GM19372 (cell line): ENCODE measurements around the gene SLC34A3.

Experiments used
- ATAC-seq: cut with Tn5 transposase; IDR thresholded peaks from one replicate; pipeline ENCODE4 v1.9.1; 2021; ENCODE audit warnings: mild to moderate bottlenecking, low read depth, moderate library complexity; ENCODE audit not compliant: unreplicated experiment

Gene SLC34A3

DNA sequence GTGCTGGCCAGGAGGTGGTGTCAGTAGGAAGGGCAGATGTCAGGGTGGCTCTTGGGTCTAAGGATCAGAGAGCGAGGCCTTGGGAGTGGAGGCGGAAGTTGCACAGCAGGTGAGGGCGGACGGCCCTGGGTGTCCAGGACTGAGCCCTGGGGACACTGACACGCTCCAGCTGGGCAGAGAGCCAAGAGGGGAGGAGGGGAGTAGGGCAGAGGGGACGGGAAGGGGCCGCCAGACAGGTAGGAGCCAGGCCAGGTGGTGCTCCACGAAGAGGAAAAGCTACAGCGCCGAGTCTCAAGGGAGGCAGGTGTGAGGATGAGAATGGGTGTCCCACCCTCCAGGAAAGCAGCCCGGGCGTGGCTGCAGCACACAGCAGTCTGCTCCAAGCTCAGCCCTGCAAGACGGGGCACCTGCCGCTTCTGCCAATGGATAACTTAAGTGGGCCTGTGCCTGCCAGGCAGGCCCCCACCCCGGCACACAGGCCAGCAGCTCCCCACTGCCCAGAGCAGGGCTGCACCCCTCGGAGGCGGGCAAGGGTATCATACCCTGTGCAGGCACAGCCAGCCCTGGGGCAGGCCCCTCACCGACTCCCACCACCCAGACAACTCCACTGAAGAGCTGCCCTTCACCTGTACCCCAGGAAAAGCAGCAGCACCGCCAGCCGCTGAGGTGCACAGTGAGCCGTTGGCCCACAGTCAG, 35.0 kb upstream of the SLC34A3 start:
- no peak for ATAC-seq

DNA sequence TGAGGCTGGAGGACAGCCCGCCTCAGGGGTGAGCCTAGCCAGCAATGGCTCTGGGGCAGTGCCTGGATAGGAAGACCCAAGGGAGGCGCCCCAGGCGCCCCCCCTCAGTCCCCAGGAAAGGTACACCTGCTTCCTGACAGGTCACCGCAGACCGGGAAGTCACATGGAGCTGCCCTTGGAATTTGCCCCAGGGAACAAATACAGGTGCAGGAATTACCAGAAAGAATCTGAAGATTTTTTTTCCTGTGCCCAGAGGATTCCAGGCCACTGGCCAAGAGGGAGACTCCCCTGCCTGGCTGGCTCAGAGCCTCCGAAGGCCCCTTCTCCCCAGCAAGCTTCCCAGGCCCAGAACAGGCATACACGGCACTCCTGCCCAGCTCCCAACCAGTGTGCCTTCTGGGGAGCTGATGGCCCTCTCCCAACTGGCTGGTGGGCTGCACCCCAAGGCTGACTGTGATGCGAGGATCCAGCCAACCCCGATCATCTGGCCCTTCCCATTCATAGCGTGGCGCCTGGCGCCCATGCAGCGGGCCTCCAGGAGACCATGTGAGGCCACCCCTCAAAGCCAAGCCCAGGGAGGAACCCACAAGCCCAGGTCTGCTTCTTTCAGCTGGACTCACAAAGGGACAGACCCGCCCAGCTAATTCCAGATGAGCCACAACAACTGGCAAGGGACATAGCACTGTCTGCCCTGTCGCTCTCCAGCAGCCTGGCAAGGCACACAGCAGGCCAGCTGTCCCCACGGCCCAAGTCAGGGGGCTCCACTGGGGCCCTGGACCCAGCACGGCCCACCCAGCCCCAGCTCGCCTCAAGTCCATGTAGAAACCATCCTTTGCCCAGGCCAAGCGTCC, 32.4 kb upstream of the SLC34A3 start:
- ATAC-seq: no peak

DNA sequence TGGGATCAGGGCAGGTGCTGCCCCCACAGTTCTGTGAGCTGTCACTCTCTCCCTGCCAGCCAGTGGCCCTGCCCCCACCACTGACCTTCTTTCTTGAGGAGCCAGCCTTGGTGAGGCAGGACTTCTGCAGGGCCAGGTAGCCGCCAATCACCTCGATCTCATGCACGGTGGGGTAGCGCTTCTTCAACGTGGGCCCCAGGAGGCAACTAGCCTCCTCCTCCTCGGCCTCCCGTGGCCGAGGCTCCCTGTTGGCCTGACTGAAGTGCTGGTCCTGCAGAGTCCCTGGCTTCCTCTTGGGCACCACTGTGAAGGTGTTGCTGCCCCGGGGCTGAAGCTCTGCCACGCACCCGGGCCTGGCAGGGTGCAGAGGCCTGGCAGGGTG, 31.8 kb upstream of the SLC34A3 start:
- ATAC-seq: no peak

DNA sequence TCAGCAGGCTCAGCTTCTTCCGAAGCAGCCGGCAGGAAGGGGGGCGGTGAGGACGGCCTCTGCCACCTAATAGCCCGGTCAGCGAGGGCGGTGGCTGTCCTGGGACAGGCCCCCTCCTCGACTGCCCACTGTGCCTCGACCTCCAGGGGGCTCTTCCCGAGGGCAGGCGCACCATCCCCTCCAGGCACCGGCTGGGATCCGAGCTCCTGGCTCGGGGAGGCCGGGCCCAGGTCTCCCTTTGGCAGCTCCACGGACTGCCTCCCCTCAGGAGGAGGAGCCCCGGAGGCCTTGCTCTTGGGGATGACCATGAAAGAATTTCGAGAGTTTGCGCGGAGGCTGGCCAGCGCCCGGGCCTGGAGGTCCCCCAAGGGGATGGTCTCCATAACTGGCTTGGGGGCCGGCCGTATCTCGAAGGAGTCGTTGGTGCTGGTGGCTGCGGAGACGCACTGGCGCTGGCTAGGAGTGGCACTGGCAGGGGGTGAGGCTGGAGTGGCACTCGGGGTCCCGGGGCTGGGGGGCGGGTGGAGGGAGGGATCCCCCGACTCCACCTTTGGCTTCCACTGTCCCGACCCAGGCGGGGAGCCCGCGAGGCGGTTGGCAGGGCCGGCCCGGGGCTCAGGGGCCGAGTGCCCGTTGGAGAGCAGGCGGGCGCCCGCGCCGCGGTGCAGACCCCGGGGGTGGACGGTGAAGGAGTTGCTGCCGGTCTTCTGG, 31.1 kb upstream of the SLC34A3 start:
- no peak for ATAC-seq

DNA sequence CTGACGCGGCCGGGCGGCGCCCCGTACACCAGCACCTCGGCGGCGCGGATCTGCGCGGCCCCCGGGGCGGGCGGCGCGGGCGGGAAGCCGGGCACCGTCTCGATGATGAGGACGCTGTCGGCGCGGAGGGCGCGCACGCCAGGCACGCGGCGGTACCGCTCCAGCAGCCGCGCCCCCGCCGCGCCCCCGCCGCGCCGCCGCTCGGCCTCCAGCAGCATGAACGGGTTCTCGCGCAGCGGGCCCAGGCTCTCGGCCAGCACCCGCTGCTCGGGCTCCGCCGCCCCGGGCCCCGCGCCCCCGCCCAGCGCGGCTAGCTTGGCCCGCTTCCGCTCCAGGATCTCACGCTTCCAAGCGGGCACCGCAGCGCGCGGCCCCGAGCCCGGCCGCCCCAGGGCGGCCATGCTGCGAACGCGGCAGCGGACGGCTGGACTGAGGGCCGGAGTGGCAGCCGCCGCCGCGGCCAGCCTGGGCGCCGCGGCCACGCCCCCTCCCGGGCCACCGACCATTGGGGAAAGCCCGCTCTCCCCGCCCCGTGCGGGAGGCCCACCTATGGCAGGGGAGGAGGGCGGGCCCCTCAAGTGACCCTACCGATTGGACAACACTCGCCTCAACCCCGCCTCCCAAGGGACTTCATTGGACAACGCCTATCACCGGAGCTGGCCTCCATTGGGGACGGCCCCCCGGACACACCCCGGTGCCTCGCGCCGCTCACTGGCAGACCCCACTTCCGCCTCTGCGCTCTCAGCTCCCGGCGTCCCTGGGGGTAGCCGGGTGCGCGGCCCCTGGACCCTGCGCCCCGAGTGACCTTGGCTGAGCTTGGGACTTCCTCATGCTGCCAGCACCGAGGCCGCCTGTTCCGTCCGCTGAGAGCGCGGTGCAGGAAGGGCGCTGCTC, 30.1 kb upstream of the SLC34A3 start, which contains the start of gene TPRN:
Gene TPRN, minus strand, starts transcription at position 431 of the 894 bp plus-strand sequence. Its CDS starts 30 bp downstream, at position 401.
- peak; percentile 90 for ATAC-seq

DNA sequence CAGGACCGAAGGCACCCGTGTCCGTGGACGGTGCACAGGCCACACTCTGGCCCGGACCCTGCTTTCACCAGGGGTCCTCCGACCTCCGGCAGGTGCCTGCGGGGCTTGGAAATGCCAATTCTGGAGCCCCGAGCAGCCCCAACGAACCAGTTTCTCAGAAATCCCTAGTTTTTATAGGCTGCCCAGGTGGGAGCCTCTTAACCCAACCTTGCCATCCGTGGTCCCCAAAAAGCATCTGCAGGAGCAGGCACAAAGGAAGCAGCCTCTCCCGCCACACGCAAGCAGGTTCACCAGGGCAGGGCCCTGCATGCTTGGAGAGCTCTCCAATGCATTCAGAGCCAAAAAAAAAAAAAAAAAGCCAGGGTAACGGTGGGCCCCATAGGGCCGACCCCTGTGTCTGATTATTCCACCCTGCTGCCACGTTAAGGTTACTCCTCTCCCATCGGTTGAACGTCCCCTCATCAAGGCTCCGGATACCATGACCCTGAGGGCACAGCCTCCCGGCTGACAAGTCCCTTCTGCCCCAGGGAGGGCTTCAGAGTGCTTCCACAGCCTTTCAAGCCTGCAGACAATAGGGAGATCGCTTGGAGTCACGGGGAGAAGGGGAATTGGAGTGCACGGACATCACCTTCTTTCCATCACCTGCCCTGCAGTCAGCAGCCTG, 29.4 kb upstream of the SLC34A3 start:
- no peak for ATAC-seq

DNA sequence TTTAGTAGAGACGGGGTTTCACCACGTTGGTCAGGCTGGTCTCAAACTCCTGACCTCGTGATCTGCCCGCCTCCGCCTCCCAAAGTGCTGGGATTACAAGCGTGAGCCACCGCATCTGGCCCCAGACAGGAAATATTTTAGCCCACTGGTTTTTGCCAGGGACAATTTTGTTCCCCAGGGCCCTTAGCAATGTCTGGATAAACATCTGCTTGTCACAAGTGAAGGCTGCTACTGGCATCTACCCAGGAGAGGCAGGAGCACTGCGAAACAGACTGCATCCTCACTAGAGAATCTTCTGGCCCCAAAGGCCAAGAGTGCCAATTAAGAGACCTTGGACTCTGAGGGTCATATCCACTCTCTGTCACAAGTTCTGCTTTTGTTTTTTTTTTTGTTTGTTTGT, 27.7 kb upstream of the SLC34A3 start:
- no peak for ATAC-seq

DNA sequence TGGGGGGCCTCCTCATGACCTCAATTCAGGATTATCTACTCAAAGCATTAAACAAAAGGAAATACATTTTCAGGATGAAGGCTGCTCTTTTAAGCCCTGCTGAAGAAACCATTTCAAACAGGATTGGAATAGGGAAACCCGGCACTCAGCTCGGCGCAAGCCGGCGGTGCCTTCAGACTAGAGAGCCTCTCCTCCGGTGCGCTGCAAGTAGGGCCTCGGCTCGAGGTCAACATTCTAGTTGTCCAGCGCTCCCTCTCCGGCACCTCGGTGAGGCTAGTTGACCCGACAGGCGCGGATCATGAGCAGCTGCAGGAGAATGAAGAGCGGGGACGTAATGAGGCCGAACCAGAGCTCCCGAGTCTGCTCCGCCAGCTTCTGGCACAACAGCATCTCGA, 26.0 kb upstream of the SLC34A3 start:
- no peak for ATAC-seq

DNA sequence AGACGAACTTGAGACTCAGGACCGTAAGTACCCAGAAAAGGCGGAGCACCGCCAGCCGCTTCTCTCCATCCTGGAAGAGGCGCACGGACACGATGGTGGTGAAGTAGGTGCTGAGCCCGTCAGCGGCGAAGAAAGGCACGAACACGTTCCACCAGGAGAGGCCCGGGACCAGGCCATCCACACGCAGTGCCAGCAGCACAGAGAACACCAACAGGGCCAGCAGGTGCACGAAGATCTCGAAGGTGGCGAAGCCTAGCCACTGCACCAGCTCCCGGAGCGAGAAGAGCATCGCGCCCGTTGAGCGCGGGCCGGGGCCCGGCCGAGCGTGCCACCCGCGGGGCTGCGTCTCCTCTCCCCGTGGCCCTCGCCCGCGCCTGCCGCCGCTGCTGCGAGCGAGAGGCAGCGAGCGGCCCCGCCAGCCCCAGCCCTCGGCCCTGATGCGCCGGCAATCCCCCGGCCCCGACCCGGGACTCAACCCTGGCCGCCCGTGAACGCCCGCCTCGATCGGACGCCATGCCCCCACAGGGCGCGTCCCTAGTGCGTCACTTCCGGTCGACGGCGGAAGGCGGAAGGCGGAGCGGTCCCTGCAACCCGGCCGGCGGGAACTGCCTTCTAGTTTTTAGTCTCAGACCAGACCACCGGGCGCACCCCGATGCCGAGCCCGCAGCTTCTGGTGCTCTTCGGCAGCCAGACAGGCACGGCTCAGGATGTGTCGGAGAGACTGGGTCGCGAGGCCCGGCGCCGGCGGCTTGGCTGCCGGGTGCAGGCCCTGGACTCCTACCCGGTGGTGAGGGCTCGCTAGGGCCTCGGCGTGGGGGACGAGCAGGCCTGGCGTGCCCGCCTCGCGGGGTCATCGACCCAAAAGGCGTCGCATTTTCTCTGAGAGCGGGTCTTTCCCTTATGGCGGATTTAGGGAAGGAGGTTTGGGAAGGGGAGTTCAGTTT, 25.3 kb upstream of the SLC34A3 start, which contains the start of the genes NDOR1 and TMEM203:
Gene NDOR1, plus strand, starts transcription at position 575 of the 944 bp plus-strand sequence. Its CDS starts 78 bp downstream, at position 653.
Gene TMEM203, minus strand, starts transcription at position 523 of the 944 bp plus-strand sequence. Its CDS starts 234 bp downstream, at position 289.
- ATAC-seq: no peak

DNA sequence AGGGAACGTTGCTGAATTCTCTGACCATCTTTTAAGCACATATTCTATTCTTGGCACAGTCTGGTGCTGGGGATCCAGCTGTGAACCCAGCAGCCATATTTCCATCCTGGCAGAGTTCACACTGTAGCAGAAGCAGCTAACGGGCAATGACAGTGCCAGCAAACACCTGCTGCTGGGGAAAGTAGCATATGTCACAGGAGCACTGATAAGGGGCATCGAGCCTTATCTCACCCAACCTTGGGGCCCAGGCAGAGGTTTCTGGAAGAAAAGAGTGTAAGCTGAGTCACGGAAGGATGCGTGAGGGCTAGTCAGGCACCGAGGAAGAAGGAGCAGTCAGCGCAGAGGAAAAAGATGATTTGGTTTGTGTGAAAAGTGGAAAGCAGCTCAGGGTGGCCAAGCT, 24.1 kb upstream of the SLC34A3 start:
- ATAC-seq: no peak

DNA sequence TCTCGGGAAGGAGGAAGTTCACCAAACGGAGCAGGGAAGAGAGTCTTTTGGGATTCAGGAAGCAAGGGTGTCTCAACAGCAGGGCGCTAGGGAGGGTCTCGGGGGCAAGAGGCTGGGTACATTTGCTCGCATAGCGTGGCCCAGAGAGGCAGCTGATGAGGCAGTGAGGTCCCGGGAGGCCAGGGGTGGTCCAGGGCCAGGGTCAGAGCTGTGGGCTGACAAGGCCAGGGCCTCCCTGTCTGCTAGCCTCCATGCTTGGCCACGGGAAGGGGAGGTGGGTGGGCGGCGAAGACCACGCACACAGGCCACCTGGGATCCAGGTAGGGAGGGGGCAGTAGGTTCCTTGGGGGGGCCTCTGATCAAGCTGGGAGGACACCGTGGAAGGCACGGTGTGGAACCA, 19.2 kb upstream of the SLC34A3 start:
- no peak for ATAC-seq

DNA sequence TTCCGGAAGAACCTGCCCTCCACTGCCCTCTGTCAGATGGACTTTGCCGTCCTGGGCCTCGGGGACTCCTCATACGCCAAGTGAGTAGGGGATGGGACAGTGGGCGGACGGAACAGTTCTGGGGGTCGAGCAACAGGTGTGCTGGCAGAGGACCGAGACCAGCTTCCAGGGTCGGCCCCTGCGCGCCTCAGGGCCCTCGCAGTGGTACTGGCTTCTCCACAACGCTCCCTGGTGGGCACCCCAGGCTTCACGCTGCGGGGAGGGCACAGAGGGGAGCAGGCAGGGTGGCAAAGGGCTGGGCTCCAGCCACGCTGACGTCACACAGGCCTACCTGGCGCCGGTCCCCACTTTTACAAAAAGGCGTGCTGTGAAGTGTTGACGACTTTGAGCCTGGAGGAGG, 18.2 kb upstream of the SLC34A3 start:
- no peak for ATAC-seq

DNA sequence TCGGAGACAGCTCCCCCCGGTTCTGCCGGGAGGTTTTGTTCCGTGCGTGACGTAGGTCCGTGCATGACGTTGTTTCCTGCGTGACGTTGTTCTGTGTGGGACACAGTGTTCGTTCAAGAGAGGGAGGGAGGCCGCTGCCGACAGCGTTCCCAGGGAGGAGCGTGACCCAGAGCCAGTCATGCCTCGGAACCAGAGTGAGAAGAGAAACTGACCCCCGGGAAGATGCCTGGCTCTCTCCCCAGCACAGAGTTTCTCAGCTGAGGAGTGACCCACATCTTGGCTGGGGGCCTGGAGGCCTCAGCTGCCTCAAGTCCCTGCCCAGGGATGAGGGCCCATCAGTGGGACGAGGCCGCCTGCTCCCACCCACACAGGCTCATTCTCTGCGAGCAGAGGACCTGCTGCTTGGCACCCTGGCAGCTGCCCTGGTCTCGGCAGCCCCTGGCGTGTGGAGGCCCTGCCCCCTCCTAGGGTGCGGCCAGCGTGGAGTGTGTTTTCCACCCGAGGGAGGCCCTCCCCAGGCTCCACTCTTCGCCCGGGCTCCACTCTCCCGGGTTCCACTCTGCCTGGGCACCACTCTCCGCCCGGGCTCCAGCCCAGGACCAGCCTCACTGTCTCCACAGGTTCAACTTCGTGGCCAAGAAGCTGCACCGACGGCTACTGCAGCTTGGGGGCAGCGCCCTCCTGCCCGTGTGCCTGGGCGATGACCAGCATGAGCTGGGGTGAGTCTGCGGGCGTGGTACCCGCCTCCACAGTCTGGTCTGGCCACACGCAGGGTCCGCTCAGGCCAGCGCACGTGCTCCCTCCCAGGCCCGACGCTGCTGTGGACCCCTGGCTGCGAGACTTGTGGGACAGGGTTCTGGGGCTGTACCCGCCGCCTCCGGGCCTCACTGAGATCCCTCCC, 17.3 kb upstream of the SLC34A3 start:
- no peak for ATAC-seq

DNA sequence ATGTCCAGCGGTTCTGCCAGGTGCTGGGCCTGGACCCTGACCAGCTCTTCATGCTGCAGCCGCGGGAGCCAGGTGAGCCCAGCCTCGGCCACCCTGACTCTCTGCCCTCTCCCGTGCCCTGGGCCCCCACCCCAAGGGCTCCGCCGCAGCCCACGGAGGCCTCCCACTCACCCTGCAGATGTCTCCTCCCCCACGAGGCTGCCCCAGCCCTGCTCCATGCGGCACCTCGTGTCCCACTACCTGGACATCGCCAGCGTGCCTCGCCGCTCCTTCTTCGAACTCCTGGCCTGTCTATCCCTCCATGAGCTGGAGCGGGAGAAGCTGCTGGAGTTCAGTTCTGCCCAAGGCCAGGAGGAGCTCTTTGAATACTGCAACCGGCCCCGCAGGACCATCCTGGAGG, 16.1 kb upstream of the SLC34A3 start:
- no peak for ATAC-seq

DNA sequence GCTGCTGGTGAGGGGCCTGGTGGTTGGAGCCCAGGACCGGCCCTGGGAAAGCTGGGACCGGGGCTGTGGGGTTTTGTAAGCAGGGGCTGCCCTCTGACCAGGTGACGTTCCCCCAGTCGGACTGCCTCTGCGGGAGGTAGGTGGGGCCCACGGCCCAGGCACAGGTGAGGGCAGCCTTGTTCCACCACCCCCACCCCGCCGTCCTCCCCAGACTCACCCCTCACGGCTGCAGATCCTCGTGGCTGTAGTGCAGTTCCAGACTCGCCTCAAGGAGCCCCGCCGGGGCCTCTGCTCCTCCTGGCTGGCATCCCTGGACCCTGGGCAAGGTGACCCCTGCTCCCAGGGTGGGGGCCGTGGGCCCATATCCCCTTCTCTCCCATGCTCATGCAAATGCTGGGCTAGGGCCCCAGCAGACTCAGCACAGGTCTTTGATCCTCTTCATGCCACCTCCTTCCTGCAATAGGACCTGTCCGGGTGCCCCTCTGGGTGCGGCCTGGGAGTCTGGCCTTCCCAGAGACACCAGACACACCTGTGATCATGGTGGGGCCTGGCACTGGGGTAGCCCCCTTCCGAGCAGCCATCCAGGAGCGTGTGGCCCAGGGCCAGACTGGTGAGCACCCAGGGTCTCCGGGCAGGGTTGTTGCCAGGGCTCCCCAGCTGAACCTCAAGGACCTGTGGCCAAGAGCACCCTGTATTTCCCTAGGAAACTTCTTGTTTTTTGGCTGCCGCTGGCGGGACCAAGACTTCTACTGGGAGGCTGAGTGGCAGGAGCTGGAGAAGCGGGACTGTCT, 15.3 kb upstream of the SLC34A3 start:
- ATAC-seq: no peak

DNA sequence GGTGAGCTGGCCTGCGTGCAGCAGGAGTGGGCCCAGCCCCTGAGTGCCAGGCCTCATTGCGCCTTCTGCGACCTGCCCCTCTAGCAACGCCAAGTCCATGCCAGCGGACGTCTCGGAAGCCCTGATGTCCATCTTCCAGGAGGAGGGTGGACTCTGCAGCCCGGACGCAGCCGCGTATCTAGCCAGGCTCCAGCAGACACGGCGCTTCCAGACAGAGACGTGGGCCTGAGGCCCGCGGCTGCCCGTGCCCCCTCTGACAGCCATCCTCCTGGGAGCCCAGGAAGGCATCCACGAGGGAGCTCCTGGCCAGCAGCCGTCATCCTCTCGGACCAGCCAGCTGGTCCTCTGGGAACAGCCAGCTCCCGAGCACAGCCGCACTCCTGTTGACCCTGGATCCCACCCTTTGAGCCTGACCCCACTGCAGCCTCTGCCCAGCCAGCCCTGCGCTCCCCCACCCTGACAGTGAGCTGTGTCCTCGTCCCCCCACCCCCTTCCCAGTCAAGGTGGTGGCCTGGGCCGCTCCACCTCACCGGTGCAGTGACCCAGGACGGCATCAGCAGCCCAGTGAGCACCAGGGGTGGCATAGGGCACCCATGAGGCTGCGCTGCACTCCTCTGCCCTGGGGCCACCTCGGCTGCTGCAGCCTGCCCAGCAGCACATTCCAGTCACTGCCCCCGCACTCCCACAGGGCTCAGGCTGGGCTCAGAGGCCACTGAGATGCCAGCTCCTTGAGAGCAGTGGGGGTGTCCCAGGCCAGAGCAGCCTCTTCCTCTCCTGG, 14.3 kb upstream of the SLC34A3 start:
- no peak for ATAC-seq
